ENCODE data around the gene AP1B1. TPM values are rescaled to one million over a fixed set of nuclear protein-coding genes. Genes with fewer than 3 reads are reported as not detected.
"Not testable (repeated sequence)": the region's sequence is repeated elsewhere in the genome, so short reads cannot be mapped to it uniquely, and the experiment has no call there.

AP1B1 gene
- total and polyA plus RNA-seq, 2 of the 13 experiments (the other 11 are each of a cell fraction or from before 2014, with no cell fraction given), result 26.6 to 29.7 TPM

GRCh38 chr22:29412772-29413171, 24.4 kb upstream of the AP1B1 start:
- H3K4me2 ChIP-seq (ENCODE audit: low read depth, low read length); H3K27me3 ChIP-seq (ENCODE audit: control insufficient read depth in 1 of 2, insufficient read depth in 2 of 2, low read length in 2 of 2); H4K20me1 ChIP-seq (ENCODE audit: insufficient read depth, low read length); FAIRE-seq; H3K9me3 ChIP-seq (ENCODE audit: low read length); DNase-seq (ENCODE audit: low spot score); H3K27ac ChIP-seq (ENCODE audit: extremely low read length, insufficient read depth, low read length); CTCF ChIA-PET (ENCODE audit: low intra/inter-chr PET ratio, low total read pairs); POLR2A ChIA-PET; BruUV-seq (replicated peaks); H3K79me2 ChIP-seq (ENCODE audit: insufficient read depth, low read length); H3K9ac ChIP-seq (ENCODE audit: insufficient read depth, low read depth, low read length); H3K36me3 ChIP-seq (replicated peaks in 1 of 2; ENCODE audit: control insufficient read depth in 1 of 2, insufficient read depth in 2 of 2, low read length in 2 of 2); H3K4me1 ChIP-seq (ENCODE audit: insufficient read depth, low read length); intact Hi-C loops (cut with micrococcal nuclease; ENCODE audit: unreplicated experiment); H3K4me3 ChIP-seq (replicated peaks in 1 of 3; ENCODE audit: insufficient read depth in 1 of 3, low read depth in 2 of 3, low read length in 3 of 3); in situ Hi-C loops (cut with HindIII; ENCODE audit: extremely low pct_ligation_motif_present, low pct_unique_long_range_greater_than_20kb); H2AFZ ChIP-seq (ENCODE audit: low read length): not testable (repeated sequence)
- peak; percentile 96 for ATAC-seq
- TF ChIP-seq SMC3 (IDR thresholded peaks at IDR 0.05; ENCODE audit: low read length), result peak; percentile 12; the same call in 1 of the 2 replicates
- TF ChIP-seq, protein P1, sequence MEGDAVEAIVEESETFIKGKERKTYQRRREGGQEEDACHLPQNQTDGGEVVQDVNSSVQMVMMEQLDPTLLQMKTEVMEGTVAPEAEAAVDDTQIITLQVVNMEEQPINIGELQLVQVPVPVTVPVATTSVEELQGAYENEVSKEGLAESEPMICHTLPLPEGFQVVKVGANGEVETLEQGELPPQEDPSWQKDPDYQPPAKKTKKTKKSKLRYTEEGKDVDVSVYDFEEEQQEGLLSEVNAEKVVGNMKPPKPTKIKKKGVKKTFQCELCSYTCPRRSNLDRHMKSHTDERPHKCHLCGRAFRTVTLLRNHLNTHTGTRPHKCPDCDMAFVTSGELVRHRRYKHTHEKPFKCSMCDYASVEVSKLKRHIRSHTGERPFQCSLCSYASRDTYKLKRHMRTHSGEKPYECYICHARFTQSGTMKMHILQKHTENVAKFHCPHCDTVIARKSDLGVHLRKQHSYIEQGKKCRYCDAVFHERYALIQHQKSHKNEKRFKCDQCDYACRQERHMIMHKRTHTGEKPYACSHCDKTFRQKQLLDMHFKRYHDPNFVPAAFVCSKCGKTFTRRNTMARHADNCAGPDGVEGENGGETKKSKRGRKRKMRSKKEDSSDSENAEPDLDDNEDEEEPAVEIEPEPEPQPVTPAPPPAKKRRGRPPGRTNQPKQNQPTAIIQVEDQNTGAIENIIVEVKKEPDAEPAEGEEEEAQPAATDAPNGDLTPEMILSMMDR (CRISPR knock-in tag; IDR thresholded peaks at IDR 0.05), result peak; percentile 29
- TF ChIP-seq STAG1 (CRISPR knock-in tag; IDR thresholded peaks at IDR 0.05), result peak; percentile 37; the same call in 1 of the 2 replicates
- WGBS (ENCODE audit: low lambda C conversion rate), result 0% methylated on average over 1 of the region's 4 CpGs

- BruUV-seq (replicated peaks); H3K9me3 ChIP-seq (ENCODE audit: low read length); in situ Hi-C loops (cut with HindIII; ENCODE audit: extremely low pct_ligation_motif_present, low pct_unique_long_range_greater_than_20kb); H3K27me3 ChIP-seq (ENCODE audit: control insufficient read depth in 1 of 2, insufficient read depth in 2 of 2, low read length in 2 of 2); intact Hi-C loops (cut with micrococcal nuclease; ENCODE audit: unreplicated experiment); ATAC-seq; H3K9ac ChIP-seq (ENCODE audit: insufficient read depth, low read depth, low read length); H3K4me3 ChIP-seq (replicated peaks in 1 of 3; ENCODE audit: insufficient read depth in 1 of 3, low read depth in 2 of 3, low read length in 3 of 3); H3K27ac ChIP-seq (ENCODE audit: extremely low read length, insufficient read depth, low read length); FAIRE-seq; H2AFZ ChIP-seq (ENCODE audit: low read length); H3K79me2 ChIP-seq (ENCODE audit: insufficient read depth, low read length); POLR2A ChIA-PET; H3K4me1 ChIP-seq (ENCODE audit: insufficient read depth, low read length); H3K4me2 ChIP-seq (ENCODE audit: low read depth, low read length); CTCF ChIA-PET (ENCODE audit: low intra/inter-chr PET ratio, low total read pairs); DNase-seq (ENCODE audit: low spot score); H4K20me1 ChIP-seq (ENCODE audit: insufficient read depth, low read length); H3K36me3 ChIP-seq (replicated peaks in 1 of 2; ENCODE audit: control insufficient read depth in 1 of 2, insufficient read depth in 2 of 2, low read length in 2 of 2): not testable (repeated sequence)
- 8% methylated on average over 3 of the region's 4 CpGs for WGBS (ENCODE audit: low lambda C conversion rate)
Observed at GRCh38 chr22:29411569-29412211, 23.3 kb upstream of the AP1B1 start.

Data from HepG2 (cell line).